Gastroesophageal sphincter (tissue), 4 donors: ENCODE measurements around the gene TEDDM1. TPM values are rescaled to one million over a fixed set of nuclear protein-coding genes. Genes with fewer than 3 reads are reported as not detected.
"Not testable (repeated sequence)": the region's sequence is repeated elsewhere in the genome, so short reads cannot be mapped to it uniquely, and the experiment has no call there.

Source experiments
- ATAC-seq: fragments of 150-250 bp; one replicate; pipeline ENCODE4 v1.9.1; 2016; ENCODE audit warnings: mild to moderate bottlenecking, moderate library complexity
- H3K27ac ChIP-seq, 4 donors: fragments of 200-600 bp; sonication (generic) in 3 of 4; 1 replicate in 3 of 4; 2 replicates in 1 of 4; pipeline ENCODE4 v1.5.1; 2016 to 2019
- H3K27me3 ChIP-seq: fragments of 200-600 bp; sonication (generic); one replicate; pipeline ENCODE4 v1.5.1; 2019
- H3K36me3 ChIP-seq, 2 donors: fragments of 200-600 bp; sonication (generic); one replicate each; pipeline ENCODE4 v1.5.1; 2019; ENCODE audit warnings: control low read depth in 1 of 2
- H3K4me1 ChIP-seq, 3 donors: fragments of 200-600 bp; sonication (generic); 1 replicate in 2 of 3; 2 replicates in 1 of 3; pipeline ENCODE4 v1.5.1; 2016 to 2019; ENCODE audit warnings: control low read depth in 2 of 3
- H3K4me3 ChIP-seq, 2 donors: fragments of 200-600 bp; sonication (generic); one replicate each; pipeline ENCODE4 v1.5.1; 2019; ENCODE audit warnings: mild to moderate bottlenecking in 1 of 2, moderate library complexity in 1 of 2
- H3K9me3 ChIP-seq, 3 donors: fragments of 200-600 bp; sonication (generic); one replicate each; pipeline ENCODE4 v1.5.1; 2017 to 2019; ENCODE audit warnings: control low read depth in 2 of 3
- EP300 ChIP-seq: sonication (generic); formaldehyde crosslinking; IDR thresholded peaks from one replicate; pipeline ENCODE4 v1.6.1; 2017; ENCODE audit warnings: antibody characterized with exemption, mild to moderate bottlenecking
- POLR2A ChIP-seq, 2 donors: fragments of 450-650 bp; IDR thresholded peaks; one replicate each; pipeline ENCODE4 v1.6.1; 2017; ENCODE audit warnings: antibody characterized with exemption in 2 of 2, mild to moderate bottlenecking in 2 of 2, moderate library complexity in 1 of 2
- POLR2AphosphoS5 ChIP-seq: sonication (generic); formaldehyde crosslinking; IDR thresholded peaks from one replicate; pipeline ENCODE4 v1.6.1; 2017; ENCODE audit warnings: antibody characterized with exemption
- WGBS, 2 donors: methylation state at CpG; one replicate each; pipeline ENCODE4 v1.1.5; 2018; ENCODE audit warnings: low coverage in 1 of 2; 5-methylcytosine and 5-hydroxymethylcytosine counted together
- total RNA-seq, 4 donors: library from RNA; depleted of rRNA; stranded (reverse); fragments of >200 nt; gene quantifications; one replicate each; pipeline ENCODE4 v1.1.0, GENCODE V29; 2016
- TF ChIP-seq, protein P1 (sequence below), 4 experiments: fragments of 200-600 bp in 2 of 4; fragments of 450-650 bp in 2 of 4; sonication (generic) in 1 of 4; IDR thresholded peaks; one replicate each; pipeline ENCODE4 v1.5.1; 2017 to 2019; ENCODE audit warnings: antibody characterized with exemption in 4 of 4, mild to moderate bottlenecking in 2 of 4, moderate library complexity in 2 of 4

The TEDDM1 gene
- total RNA-seq, 4 donors from 2014 or later = not detected

GRCh38 chr1:182383037-182383661, 17.3 kb downstream of the TEDDM1 start:
- WGBS, 2 donors = 72 to 100% methylated on average over 2 to 4 of the region's 4 CpGs
- Histone ChIP-seq H3K4me1 (peaks cover 3 to 55% (median 9%) of the 10 kb centered on the region in 3 donors), H3K36me3 (peaks cover 18 to 74% of the 10 kb centered on the region in 2 donors), H3K9me3 (no peaks in the 10 kb centered on the region), H3K27me3 (no peaks in the 10 kb centered on the region), H3K27ac (peak overlapping the region in 1 of 4 donors; percentile 36), H3K4me3 (no peak overlapping the region)
- ATAC-seq = no peak
- TF ChIP-seq POLR2A (IDR thresholded peaks at IDR 0.05) (peak in 1 of 2 donors; percentile 5), POLR2AphosphoS5 (peak; percentile 28), EP300 (no peak)
- TF ChIP-seq, protein P1, sequence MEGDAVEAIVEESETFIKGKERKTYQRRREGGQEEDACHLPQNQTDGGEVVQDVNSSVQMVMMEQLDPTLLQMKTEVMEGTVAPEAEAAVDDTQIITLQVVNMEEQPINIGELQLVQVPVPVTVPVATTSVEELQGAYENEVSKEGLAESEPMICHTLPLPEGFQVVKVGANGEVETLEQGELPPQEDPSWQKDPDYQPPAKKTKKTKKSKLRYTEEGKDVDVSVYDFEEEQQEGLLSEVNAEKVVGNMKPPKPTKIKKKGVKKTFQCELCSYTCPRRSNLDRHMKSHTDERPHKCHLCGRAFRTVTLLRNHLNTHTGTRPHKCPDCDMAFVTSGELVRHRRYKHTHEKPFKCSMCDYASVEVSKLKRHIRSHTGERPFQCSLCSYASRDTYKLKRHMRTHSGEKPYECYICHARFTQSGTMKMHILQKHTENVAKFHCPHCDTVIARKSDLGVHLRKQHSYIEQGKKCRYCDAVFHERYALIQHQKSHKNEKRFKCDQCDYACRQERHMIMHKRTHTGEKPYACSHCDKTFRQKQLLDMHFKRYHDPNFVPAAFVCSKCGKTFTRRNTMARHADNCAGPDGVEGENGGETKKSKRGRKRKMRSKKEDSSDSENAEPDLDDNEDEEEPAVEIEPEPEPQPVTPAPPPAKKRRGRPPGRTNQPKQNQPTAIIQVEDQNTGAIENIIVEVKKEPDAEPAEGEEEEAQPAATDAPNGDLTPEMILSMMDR (IDR thresholded peaks at IDR 0.05) = no peak

DNA sequence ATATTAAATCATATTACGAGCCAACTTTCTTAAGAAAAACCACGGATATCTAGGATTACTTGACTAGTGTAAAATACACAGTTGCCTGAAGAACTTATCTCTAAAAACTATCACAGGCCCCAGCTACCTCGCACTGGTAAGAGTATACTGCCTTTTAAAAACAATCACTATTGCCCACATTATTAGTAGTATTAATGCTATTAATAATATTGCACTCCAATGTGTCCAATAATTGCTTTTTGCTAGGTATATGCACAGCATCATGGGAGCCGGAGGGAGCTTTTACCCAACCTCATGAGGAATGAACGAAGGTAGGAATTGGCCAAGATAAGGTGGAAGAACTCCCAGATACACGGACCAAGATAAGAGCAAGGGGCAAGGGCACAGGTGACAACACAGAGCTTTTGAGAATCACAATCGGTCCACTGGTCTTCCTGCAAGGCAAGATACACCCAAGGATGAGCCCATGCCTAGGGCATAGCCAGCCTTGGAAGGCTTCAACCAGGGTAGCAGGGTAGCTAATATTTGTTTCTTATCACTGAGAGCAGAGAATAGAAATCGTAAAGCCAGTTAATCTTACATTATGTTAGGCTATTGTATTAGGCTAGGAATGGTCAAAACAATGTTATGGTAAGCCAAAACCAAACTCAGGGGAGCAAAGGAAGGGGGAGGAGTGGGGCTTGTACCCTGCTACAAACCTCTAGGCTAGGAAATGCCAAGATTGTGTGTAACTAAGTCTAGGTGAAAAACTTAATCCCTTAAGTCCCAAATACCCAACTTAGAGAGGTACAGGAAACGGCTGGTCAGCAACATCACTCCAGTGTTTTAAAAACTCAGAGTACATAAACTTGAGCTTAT, 18.3 kb downstream of the TEDDM1 start:
- Histone ChIP-seq H3K4me3 (no peak overlapping the region), H3K27ac (peak overlapping the region in 3 of 4 donors; percentile 36 to 60 (median 59)), H3K4me1 (peaks cover 3 to 54% (median 13%) of the 10 kb centered on the region in 3 donors), H3K27me3 (no peaks in the 10 kb centered on the region), H3K36me3 (peaks cover 18 to 64% of the 10 kb centered on the region in 2 donors), H3K9me3 (no peaks in the 10 kb centered on the region)
- peak; percentile 14 for ATAC-seq
- TF ChIP-seq, protein P1 (IDR thresholded peaks at IDR 0.05) = no peak
- peak; percentile 22 for TF ChIP-seq POLR2AphosphoS5
- TF ChIP-seq POLR2A (IDR thresholded peaks at IDR 0.05) = peak in 1 of 2 donors; percentile 13
- WGBS, 2 donors = 74 to 81% methylated on average over 7 to 8 of the region's 9 CpGs

DNA sequence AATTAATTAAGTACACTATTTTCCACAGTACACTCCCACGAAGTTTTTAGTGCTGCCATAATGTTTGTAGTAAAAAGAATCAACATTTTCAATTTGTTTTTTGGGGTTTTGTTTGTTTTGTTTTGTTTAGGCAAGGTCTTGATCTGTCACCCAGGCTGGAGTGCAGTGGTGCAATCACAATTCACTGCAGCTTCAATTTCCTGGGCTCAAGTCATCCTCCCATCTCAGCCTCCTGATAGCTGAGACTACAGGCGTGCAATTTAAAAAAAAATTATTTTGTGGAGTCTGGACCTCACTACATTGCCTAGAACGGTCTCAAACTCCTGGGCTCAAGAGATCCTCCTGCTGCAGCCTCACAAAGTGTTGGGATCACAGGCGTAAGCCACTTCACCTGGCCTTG, 20.3 kb downstream of the TEDDM1 start:
- ATAC-seq = no peak
- Histone ChIP-seq H3K27me3 (no peaks in the 10 kb centered on the region), H3K9me3 (no peaks in the 10 kb centered on the region), H3K36me3 (peaks cover 12 to 44% of the 10 kb centered on the region in 2 donors), H3K4me1 (peaks cover 0 to 36% (median 6%) of the 10 kb centered on the region in 3 donors), H3K4me3 (no peak overlapping the region), H3K27ac (peak overlapping the region in 2 of 4 donors; percentile 58 to 59)
- 78 to 86% methylated on average over 3 to 4 of the region's 4 CpGs for WGBS, 2 donors
- TF ChIP-seq, protein P1 (IDR thresholded peaks at IDR 0.05) = no peak
- no peak for TF ChIP-seq POLR2A (IDR thresholded peaks at IDR 0.05)
- TF ChIP-seq EP300 = no peak
- no peak for TF ChIP-seq POLR2AphosphoS5

DNA sequence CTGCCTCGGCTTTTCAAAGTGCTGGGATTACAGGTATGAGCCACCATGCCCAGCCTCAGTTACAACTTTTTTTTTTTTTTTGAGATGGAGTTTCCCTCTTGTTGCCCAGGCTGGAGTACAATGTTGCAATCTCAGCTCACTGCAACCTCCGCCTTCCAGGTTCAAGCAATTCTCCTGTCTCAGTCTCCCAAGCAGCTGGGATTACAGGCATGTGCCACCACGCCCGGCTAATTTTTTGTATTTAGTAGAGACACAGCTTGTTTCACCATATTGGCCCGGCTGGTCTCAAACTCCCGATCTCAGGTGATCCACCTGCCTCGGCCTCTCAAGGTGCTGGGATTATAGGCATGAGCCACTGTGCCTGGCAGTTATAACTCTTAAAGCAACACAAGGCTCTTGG, 20.7 kb downstream of the TEDDM1 start:
- 85 to 100% methylated on average over 2 to 5 of the region's 7 CpGs for WGBS, 2 donors
- peak overlapping the region in 2 of 4 donors; percentile 58 to 59 for H3K27ac ChIP-seq

GRCh38 chr1:182376936-182377574, 23.4 kb downstream of the TEDDM1 start:
- Histone ChIP-seq H3K4me1 (peaks cover 0 to 18% (median 6%) of the 10 kb centered on the region in 3 donors), H3K27ac (peak overlapping the region in 3 of 4 donors; percentile 37 to 56 (median 41)), H3K4me3 (no peak overlapping the region), H3K36me3 (peaks cover 0 to 13% of the 10 kb centered on the region in 2 donors), H3K27me3 (no peaks in the 10 kb centered on the region), H3K9me3 (no peaks in the 10 kb centered on the region)
- ATAC-seq = no peak
- TF ChIP-seq, protein P1 (IDR thresholded peaks at IDR 0.05) = no peak
- TF ChIP-seq POLR2A (IDR thresholded peaks at IDR 0.05) (no peak), POLR2AphosphoS5 (no peak), EP300 (no peak)

More for the DNA sequence above, 20.7 kb downstream of the TEDDM1 start:
- H3K9me3 ChIP-seq, ATAC-seq, H3K27me3 ChIP-seq, H3K4me3 ChIP-seq: not testable (repeated sequence)
- Histone ChIP-seq H3K36me3 (peaks cover 12 to 40% of the 10 kb centered on the region in 2 donors), H3K4me1 (peaks cover 0 to 35% (median 6%) of the 10 kb centered on the region in 3 donors)
